ENCODE measurements around the gene PAK1IP1.
"Not testable (repeated sequence)": the region's sequence is repeated elsewhere in the genome, so short reads cannot be mapped to it uniquely, and the experiment has no call there.

PAK1IP1 gene

DNA sequence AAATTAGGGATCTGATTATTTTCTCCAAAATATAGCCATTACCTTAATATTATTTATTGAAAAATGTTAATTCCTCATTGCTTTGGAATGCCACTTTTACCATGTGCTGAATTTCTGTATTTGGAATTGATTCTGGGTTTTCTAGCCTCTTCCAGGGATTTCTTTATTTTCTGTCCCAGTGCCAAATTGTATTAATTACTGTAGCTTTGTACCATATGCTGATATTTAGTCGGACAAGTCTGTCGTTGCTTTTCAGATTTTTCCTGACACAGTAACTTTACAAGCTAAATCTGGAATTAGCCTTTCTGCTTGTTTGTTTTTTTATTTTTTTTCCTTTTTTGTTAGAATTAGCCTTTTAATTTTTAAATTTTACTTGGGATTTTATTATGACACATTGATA lies 42.0 kb downstream of the PAK1IP1 start:
- no peak overlapping the region for H3K27ac Mint-ChIP-seq (ENCODE audit: low read depth)
- DNase-seq (ENCODE audit: low spot score in 2 of 2) (no peak), ATAC-seq (replicated peaks; ENCODE audit: extremely low read depth, poor library complexity, severe bottlenecking) (no peak)
- no peaks in the 10 kb centered on the region for H3K9me3 Mint-ChIP-seq
- H3K4me3 Mint-ChIP-seq, result no peak overlapping the region
- peaks cover 7% of the 10 kb centered on the region for H3K27me3 Mint-ChIP-seq
- peaks cover 8% of the 10 kb centered on the region for H3K36me3 Mint-ChIP-seq (ENCODE audit: insufficient read depth)
- peaks cover 13% of the 10 kb centered on the region for H3K4me1 Mint-ChIP-seq

DNA sequence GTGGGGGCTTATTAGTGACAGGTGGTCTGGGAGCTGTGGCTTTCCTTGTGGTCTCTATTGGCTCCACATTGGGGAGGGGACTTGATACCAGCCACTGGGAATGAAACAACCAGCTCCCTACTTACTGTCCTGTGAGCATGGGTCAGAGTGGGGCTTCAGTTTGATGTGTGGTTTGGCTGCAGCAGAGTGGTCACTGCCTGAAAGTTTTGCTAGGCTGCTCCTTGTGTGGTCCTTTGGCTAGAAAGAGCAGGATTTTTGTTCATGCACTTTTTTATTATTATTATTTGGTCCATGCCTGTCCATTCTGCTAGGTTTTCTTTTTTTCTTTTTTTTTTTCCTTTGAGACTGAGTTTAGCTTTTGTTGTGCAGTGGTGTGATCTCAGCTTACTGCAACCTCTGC lies 45.3 kb downstream of the PAK1IP1 start:
- DNase-seq (ENCODE audit: low spot score in 2 of 2) (no peak), ATAC-seq (replicated peaks; ENCODE audit: extremely low read depth, poor library complexity, severe bottlenecking) (no peak)
- H3K4me1 Mint-ChIP-seq, result no peaks in the 10 kb centered on the region
- no peaks in the 10 kb centered on the region for H3K9me3 Mint-ChIP-seq
- H3K27ac Mint-ChIP-seq (ENCODE audit: low read depth), result no peak overlapping the region
- no peak overlapping the region for H3K4me3 Mint-ChIP-seq
- no peaks in the 10 kb centered on the region for H3K36me3 Mint-ChIP-seq (ENCODE audit: insufficient read depth)
- peaks cover 7% of the 10 kb centered on the region for H3K27me3 Mint-ChIP-seq

DNA sequence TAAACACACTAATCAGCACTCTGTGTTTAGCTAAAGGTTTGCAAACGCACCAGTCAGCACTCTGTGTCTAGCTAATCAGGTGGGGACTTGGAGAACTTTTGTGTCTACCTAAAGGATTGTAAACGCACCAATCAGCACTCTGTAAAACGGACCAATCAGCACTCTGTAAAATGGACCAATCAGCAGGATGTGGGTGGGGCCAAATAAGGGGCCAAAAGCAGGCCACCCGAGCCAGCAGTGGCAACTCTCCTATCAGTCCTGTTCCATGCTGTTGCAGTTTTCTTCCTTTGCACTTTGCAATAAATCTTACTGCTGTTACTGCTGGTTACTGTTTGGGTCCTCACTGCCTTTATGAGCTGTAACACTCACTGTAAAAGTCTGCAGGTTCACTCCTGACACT lies 46.9 kb downstream of the PAK1IP1 start:
- H3K27me3 Mint-ChIP-seq; H3K36me3 Mint-ChIP-seq (ENCODE audit: insufficient read depth); DNase-seq (ENCODE audit: low spot score in 2 of 2); H3K9me3 Mint-ChIP-seq; H3K4me1 Mint-ChIP-seq; ATAC-seq (replicated peaks; ENCODE audit: extremely low read depth, poor library complexity, severe bottlenecking); H3K4me3 Mint-ChIP-seq; H3K27ac Mint-ChIP-seq (ENCODE audit: low read depth): not testable (repeated sequence)

GRCh38 chr6:10742251-10742650 lies 47.5 kb downstream of the PAK1IP1 start:
- H3K4me3 Mint-ChIP-seq, result no peak overlapping the region
- peaks cover 2% of the 10 kb centered on the region for H3K36me3 Mint-ChIP-seq (ENCODE audit: insufficient read depth)
- peaks cover 6% of the 10 kb centered on the region for H3K4me1 Mint-ChIP-seq
- DNase-seq (ENCODE audit: low spot score in 2 of 2), result no peak
- no peaks in the 10 kb centered on the region for H3K9me3 Mint-ChIP-seq
- ATAC-seq (replicated peaks; ENCODE audit: extremely low read depth, poor library complexity, severe bottlenecking), result no peak
- H3K27me3 Mint-ChIP-seq, result peaks cover 7% of the 10 kb centered on the region
- H3K27ac Mint-ChIP-seq (ENCODE audit: low read depth), result no peak overlapping the region

- H3K4me3 Mint-ChIP-seq, result no peak overlapping the region
- peaks cover 15% of the 10 kb centered on the region for H3K4me1 Mint-ChIP-seq
- ATAC-seq (replicated peaks; ENCODE audit: extremely low read depth, poor library complexity, severe bottlenecking) (no peak), DNase-seq (ENCODE audit: low spot score in 2 of 2) (no peak)
- no peaks in the 10 kb centered on the region for H3K9me3 Mint-ChIP-seq
- peaks cover 8% of the 10 kb centered on the region for H3K36me3 Mint-ChIP-seq (ENCODE audit: insufficient read depth)
- no peak overlapping the region for H3K27ac Mint-ChIP-seq (ENCODE audit: low read depth)
- H3K27me3 Mint-ChIP-seq, result peaks cover 4% of the 10 kb centered on the region
These were observed 48.7 kb downstream of the PAK1IP1 start for GRCh38 chr6:10743515-10743914.

DNA sequence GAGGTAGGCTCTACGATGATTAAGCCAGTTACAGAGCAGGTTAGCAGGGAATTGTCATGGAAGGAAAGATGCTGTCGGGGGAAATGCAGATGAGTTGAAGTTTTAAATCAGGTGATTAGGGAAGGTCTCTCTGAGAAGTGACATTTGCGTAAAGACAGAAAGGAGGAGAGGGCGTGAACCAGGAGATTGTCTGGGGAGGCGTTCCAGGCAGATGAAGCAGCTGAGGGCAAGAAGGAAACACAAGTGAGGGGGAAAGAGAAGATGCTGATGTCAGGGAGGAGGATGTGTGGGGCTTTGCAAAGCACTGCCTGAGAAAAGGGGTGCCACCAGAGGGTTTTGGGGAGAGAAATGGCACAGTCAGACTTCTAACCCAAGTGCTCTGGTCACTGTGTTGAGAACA lies 50.3 kb downstream of the PAK1IP1 start:
- no peak for DNase-seq (ENCODE audit: low spot score in 2 of 2)
- Mint-ChIP-seq H3K4me1 (peaks cover 19% of the 10 kb centered on the region), H3K36me3 (ENCODE audit: insufficient read depth) (peaks cover 11% of the 10 kb centered on the region), H3K27ac (ENCODE audit: low read depth) (peak overlapping the region; percentile 11), H3K27me3 (no peaks in the 10 kb centered on the region), H3K4me3 (no peak overlapping the region), H3K9me3 (no peaks in the 10 kb centered on the region)
- no peak for ATAC-seq (replicated peaks; ENCODE audit: extremely low read depth, poor library complexity, severe bottlenecking)

DNA sequence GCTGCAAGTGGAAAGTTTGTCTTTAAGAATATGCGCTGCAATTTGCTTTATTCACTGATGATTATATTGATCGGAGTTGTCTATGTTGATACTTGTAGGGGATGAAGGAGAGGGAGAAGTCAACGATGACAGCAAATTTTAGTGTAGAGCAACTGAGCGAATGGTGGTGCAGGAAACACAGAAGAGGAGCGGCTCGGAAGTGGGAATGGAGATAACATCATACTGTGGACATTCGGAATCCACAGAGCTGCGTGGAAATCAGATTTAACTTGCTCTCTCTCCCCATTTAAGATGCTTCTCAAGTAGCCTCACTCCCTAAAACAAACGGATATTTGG lies 52.1 kb downstream of the PAK1IP1 start:
- no peaks in the 10 kb centered on the region for H3K9me3 Mint-ChIP-seq
- H3K4me3 Mint-ChIP-seq, result peak overlapping the region; percentile 67
- ATAC-seq (replicated peaks; ENCODE audit: extremely low read depth, poor library complexity, severe bottlenecking) (no peak), DNase-seq (ENCODE audit: low spot score in 2 of 2) (no peak)
- peaks cover 12% of the 10 kb centered on the region for H3K36me3 Mint-ChIP-seq (ENCODE audit: insufficient read depth)
- peak overlapping the region; percentile 5 for H3K27ac Mint-ChIP-seq (ENCODE audit: low read depth)
- H3K27me3 Mint-ChIP-seq, result no peaks in the 10 kb centered on the region
- H3K4me1 Mint-ChIP-seq, result peaks cover 37% of the 10 kb centered on the region

DNA sequence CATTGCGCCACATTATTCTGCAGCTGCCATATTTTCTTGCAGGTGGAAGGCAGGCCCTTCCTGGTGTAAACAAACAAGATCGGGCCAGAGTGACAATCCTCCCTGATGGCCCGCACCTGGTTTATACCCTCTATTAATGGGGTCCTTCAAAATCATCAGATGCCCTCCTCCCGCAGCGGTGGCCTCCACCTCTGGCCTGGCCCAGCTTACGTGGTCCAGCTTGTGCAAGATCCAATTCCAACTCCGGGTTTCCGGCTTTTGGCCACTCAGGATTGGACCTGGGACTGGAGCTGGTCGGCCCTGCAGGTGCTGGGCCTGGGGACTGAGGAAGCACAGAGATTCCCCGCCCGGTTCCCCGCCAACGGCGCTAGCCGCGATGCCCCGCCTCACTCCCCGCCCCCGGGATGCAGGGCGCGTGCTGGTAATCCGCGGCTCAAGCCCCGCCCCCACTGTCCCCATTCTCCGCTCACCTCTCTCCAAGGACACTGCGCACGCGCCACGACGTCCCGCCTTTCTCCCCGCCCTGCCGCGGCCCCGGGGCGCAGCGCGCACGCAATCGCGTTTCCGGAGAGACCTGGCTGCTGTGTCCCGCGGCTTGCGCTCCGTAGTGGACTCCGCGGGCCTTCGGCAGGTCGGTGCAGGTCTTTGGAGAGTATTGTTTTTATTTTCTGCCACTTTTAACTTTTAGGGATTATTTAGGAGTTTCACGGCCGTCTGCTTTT lies 52.6 kb downstream of the PAK1IP1 start, which contains the start of gene TMEM14B:
TSS of gene TMEM14B (plus strand) at position 555 of the 722 bp plus-strand sequence. CDS start 1,441 bp downstream, outside the sequence.
- H3K4me1 Mint-ChIP-seq, result peaks cover 41% of the 10 kb centered on the region
- peak within 1 kb of the TSS; percentile 5 for H3K27ac Mint-ChIP-seq (ENCODE audit: low read depth)

DNA sequence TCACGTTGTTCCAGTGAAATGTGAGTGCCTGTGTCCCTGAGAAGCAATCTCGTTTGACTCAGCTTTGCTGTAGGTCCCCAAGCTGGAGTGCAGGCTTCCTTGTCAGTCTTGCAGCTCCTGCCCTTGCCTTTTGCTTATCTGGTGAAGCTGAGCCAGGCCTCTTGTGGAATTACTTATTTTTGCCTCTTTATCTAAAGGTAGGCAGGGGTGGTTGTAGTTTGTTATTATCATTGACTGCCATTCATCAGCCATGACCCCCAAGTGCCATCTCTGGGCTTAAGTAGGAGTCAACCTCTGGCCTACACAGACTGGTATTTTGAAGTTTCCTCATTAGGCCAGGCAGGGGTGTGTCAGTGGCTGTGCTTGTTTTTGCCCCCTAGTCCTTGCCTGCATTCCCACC lies 55.0 kb downstream of the PAK1IP1 start:
- DNase-seq (ENCODE audit: low spot score in 2 of 2) (no peak), ATAC-seq (replicated peaks; ENCODE audit: extremely low read depth, poor library complexity, severe bottlenecking) (no peak)
- no peaks in the 10 kb centered on the region for H3K9me3 Mint-ChIP-seq
- no peaks in the 10 kb centered on the region for H3K27me3 Mint-ChIP-seq
- peaks cover 22% of the 10 kb centered on the region for H3K36me3 Mint-ChIP-seq (ENCODE audit: insufficient read depth)
- H3K27ac Mint-ChIP-seq (ENCODE audit: low read depth), result no peak overlapping the region
- peaks cover 59% of the 10 kb centered on the region for H3K4me1 Mint-ChIP-seq
- H3K4me3 Mint-ChIP-seq, result no peak overlapping the region

More for the DNA sequence above, 52.6 kb downstream of the PAK1IP1 start, which contains the start of gene TMEM14B:
- no peaks in the 10 kb centered on the region for H3K27me3 Mint-ChIP-seq
- peaks cover 13% of the 10 kb centered on the region for H3K36me3 Mint-ChIP-seq (ENCODE audit: insufficient read depth)
- DNase-seq (ENCODE audit: low spot score in 2 of 2), result peak; percentile 97 to 99
- no peaks in the 10 kb centered on the region for H3K9me3 Mint-ChIP-seq
- H3K4me3 Mint-ChIP-seq, result peak within 1 kb of the TSS; percentile 67
- ATAC-seq (replicated peaks; ENCODE audit: extremely low read depth, poor library complexity, severe bottlenecking), result peak; percentile 82

- not testable (repeated sequence) for DNase-seq (ENCODE audit: low spot score in 2 of 2); H3K27me3 Mint-ChIP-seq; H3K27ac Mint-ChIP-seq (ENCODE audit: low read depth); H3K4me3 Mint-ChIP-seq; ATAC-seq (replicated peaks; ENCODE audit: extremely low read depth, poor library complexity, severe bottlenecking); H3K9me3 Mint-ChIP-seq
- peaks cover 66% of the 10 kb centered on the region for H3K4me1 Mint-ChIP-seq
- peaks cover 27% of the 10 kb centered on the region for H3K36me3 Mint-ChIP-seq (ENCODE audit: insufficient read depth)
These were observed 55.8 kb downstream of the PAK1IP1 start for GRCh38 chr6:10750568-10750967.

- H3K4me3 Mint-ChIP-seq, result peak overlapping the region; percentile 16
- not testable (repeated sequence) for H3K27me3 Mint-ChIP-seq, H3K9me3 Mint-ChIP-seq
- ATAC-seq (replicated peaks; ENCODE audit: extremely low read depth, poor library complexity, severe bottlenecking), result peak; percentile 80
- DNase-seq (ENCODE audit: low spot score in 2 of 2), result peak in 1 of 2 donors; percentile 51
- H3K36me3 Mint-ChIP-seq (ENCODE audit: insufficient read depth), result peaks cover 33% of the 10 kb centered on the region
- H3K4me1 Mint-ChIP-seq, result peaks cover 63% of the 10 kb centered on the region
- H3K27ac Mint-ChIP-seq (ENCODE audit: low read depth), result peak overlapping the region; percentile 72
These were observed 57.0 kb downstream of the PAK1IP1 start for GRCh38 chr6:10751757-10752156.

DNA sequence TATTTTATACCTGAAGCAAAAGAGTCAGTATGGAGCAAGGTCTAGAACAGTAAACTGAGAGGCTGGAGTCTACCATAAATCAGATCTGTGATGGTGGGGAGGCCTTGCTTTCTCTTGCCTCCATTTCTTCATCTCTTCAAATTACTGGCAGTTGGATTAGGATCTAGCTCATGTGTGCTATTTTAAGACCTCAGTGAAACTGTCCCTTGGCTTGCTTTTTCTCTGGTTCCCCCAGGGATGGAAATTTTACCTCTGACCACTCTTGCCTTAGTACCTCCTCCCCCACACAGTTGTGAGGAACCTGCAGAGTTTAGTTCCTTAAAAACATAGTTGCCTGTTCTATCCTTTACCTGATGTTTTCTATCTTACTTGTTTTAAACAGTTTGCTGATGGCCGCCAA lies 61.3 kb downstream of the PAK1IP1 start:
- H3K36me3 Mint-ChIP-seq (ENCODE audit: insufficient read depth), result peaks cover 32% of the 10 kb centered on the region
- H3K4me1 Mint-ChIP-seq, result peaks cover 42% of the 10 kb centered on the region
- H3K4me3 Mint-ChIP-seq, result no peak overlapping the region
- DNase-seq (ENCODE audit: low spot score in 2 of 2) (no peak), ATAC-seq (replicated peaks; ENCODE audit: extremely low read depth, poor library complexity, severe bottlenecking) (no peak)
- no peaks in the 10 kb centered on the region for H3K9me3 Mint-ChIP-seq
- no peaks in the 10 kb centered on the region for H3K27me3 Mint-ChIP-seq
- no peak overlapping the region for H3K27ac Mint-ChIP-seq (ENCODE audit: low read depth)

All from central memory CD8-positive, alpha-beta T cell (primary cell).